ENCODE measurements around the gene UGT8.
"Not testable (repeated sequence)": the region's sequence is repeated elsewhere in the genome, so short reads cannot be mapped to it uniquely, and the experiment has no call there.

The UGT8 gene

GRCh38 chr4:114598191-114599121 lies at the start of gene UGT8:
TSS of gene UGT8 (plus strand) at chr4:114598807. CDS start at chr4:114622881, 24,074 bp downstream.
- peak; percentile 68 for DNase-seq

- no peak for DNase-seq
Measured at GRCh38 chr4:114549638-114550037, 49.0 kb upstream of the UGT8 start.

- no peak for DNase-seq
Measured at GRCh38 chr4:114558446-114559020, 40.1 kb upstream of the UGT8 start.

GRCh38 chr4:114561590-114561989 lies 37.0 kb upstream of the UGT8 start:
- no peak for DNase-seq

GRCh38 chr4:114562176-114562904 lies 36.3 kb upstream of the UGT8 start:
- DNase-seq, result no peak

GRCh38 chr4:114563536-114564315 lies 34.9 kb upstream of the UGT8 start:
- no peak for DNase-seq

- DNase-seq, result no peak
Measured at GRCh38 chr4:114577386-114577785, 21.2 kb upstream of the UGT8 start.

- DNase-seq, result no peak
Measured at GRCh38 chr4:114582621-114583020, 16.0 kb upstream of the UGT8 start.

GRCh38 chr4:114588305-114588704 lies 10.3 kb upstream of the UGT8 start:
- no peak for DNase-seq

GRCh38 chr4:114590360-114590759 lies 8.2 kb upstream of the UGT8 start:
- DNase-seq, result not testable (repeated sequence)

GRCh38 chr4:114593526-114593925 lies 5.1 kb upstream of the UGT8 start:
- no peak for DNase-seq

GRCh38 chr4:114595207-114595606 lies 3.4 kb upstream of the UGT8 start:
- no peak for DNase-seq

GRCh38 chr4:114595921-114596320 lies 2.7 kb upstream of the UGT8 start:
- DNase-seq, result no peak

GRCh38 chr4:114597410-114598115 lies 1.0 kb upstream of the UGT8 start:
- no peak for DNase-seq

GRCh38 chr4:114599231-114599902 lies 760 bp downstream of the UGT8 start:
- no peak for DNase-seq

GRCh38 chr4:114599903-114600552 lies 1.4 kb downstream of the UGT8 start:
- DNase-seq, result no peak

- no peak for DNase-seq
Measured at GRCh38 chr4:114600672-114601071, 2.1 kb downstream of the UGT8 start.

GRCh38 chr4:114601304-114602052 lies 2.9 kb downstream of the UGT8 start:
- DNase-seq, result no peak

- DNase-seq, result no peak
Measured at GRCh38 chr4:114603497-114603896, 4.9 kb downstream of the UGT8 start.

GRCh38 chr4:114606245-114606644 lies 7.6 kb downstream of the UGT8 start:
- no peak for DNase-seq
